Breast epithelium (tissue), 4 donors: Measurements from ENCODE around the gene NOPCHAP1. TPM values are rescaled to one million over a fixed set of nuclear protein-coding genes. Genes with fewer than 3 reads are reported as not detected.

ENCODE experiments used
- DNase-seq, 2 donors: peaks; one replicate each; pipeline ENCODE4 v3.0.0-alpha.2; 2019; ENCODE audit warnings: low spot score in 2 of 2
- H3K27ac ChIP-seq, 2 donors: fragments of 200-600 bp; sonication (generic) in 1 of 2; one replicate each; pipeline ENCODE4 v1.5.1; 2016 to 2019; ENCODE audit warnings: mild to moderate bottlenecking in 1 of 2
- H3K27me3 ChIP-seq, 2 donors: fragments of 200-600 bp; sonication (generic) in 1 of 2; one replicate each; pipeline versions ENCODE4 v1.5.1 to v1.6.0; 2017 to 2019; ENCODE audit warnings: control low read depth in 1 of 2, mild to moderate bottlenecking in 1 of 2
- H3K36me3 ChIP-seq: fragments of 200-600 bp; one replicate; pipeline ENCODE4 v1.5.1; 2019
- H3K4me1 ChIP-seq, 2 donors: fragments of 200-600 bp; sonication (generic); one replicate each; pipeline ENCODE4 v1.5.1; 2016 to 2019; ENCODE audit warnings: control low read depth in 1 of 2
- H3K4me3 ChIP-seq, 3 donors: fragments of 200-600 bp; sonication (generic); 1 replicate in 2 of 3; 2 replicates in 1 of 3; pipeline ENCODE4 v1.5.1; 2016 to 2019; ENCODE audit warnings: mild to moderate bottlenecking in 3 of 3, moderate library complexity in 2 of 3
- H3K9me3 ChIP-seq, 2 donors: fragments of 200-600 bp; sonication (generic) in 1 of 2; one replicate each; pipeline ENCODE4 v1.5.1; 2016 to 2019; ENCODE audit warnings: control low read depth in 1 of 2
- CTCF ChIP-seq, 3 donors: fragments of 450-650 bp; IDR thresholded peaks; one replicate each; pipeline ENCODE4 v1.5.1; 2016 to 2017; ENCODE audit warnings: antibody characterized with exemption in 3 of 3, mild to moderate bottlenecking in 3 of 3, moderate library complexity in 3 of 3
- POLR2A ChIP-seq: fragments of 450-650 bp; IDR thresholded peaks from one replicate; pipeline ENCODE4 v1.6.1; 2016; ENCODE audit warnings: antibody characterized with exemption, mild to moderate bottlenecking, moderate library complexity
- POLR2AphosphoS5 ChIP-seq, 3 donors: sonication (generic); formaldehyde crosslinking; IDR thresholded peaks; one replicate each; pipeline ENCODE4 v1.6.1; 2017; ENCODE audit warnings: antibody characterized with exemption in 3 of 3
- intact Hi-C: fragments of 100-400 bp; cut with DNase I; formaldehyde crosslinking; loops from one replicate; pipeline ENCODE4 v1.15.1; 2023; ENCODE audit warnings: low total_unique reads
- total RNA-seq, 3 donors: library from RNA; depleted of rRNA; stranded (reverse); fragments of >200 nt; gene quantifications; one replicate each; pipeline ENCODE4 v1.1.0, GENCODE V29; 2016

The NOPCHAP1 gene
- total RNA-seq, 3 donors from 2014 or later, result 5.3 to 9.8 (median 6.4) TPM

DNA sequence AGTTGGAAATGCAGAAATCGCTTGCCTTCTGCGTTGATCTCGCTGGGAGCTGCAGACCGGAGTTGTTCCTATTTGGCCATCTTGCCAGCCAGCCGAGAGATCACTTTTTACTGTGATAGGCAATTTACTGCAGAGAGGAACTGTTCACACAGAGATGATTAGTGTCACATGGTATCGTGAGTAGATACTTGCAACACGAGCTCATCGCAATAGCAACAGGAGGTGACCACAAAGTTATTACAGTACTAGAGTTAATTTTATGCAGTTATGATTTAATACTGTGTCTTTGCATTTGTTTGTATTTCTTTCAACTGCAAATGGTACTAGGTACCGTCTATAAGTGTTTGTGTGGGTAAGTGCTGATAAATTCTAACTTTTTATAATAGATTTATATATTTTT, 27.8 kb downstream of the NOPCHAP1 start:
- Histone ChIP-seq H3K27me3 (no peaks in the 10 kb centered on the region), H3K4me3 (no peak overlapping the region), H3K27ac (no peak overlapping the region), H3K36me3 (no peaks in the 10 kb centered on the region), H3K4me1 (no peaks in the 10 kb centered on the region), H3K9me3 (no peaks in the 10 kb centered on the region)
- no peak for TF ChIP-seq POLR2AphosphoS5 (IDR thresholded peaks at IDR 0.05)
- intact Hi-C loops, result no loop called here
- DNase-seq, result no peak

GRCh38 chr12:105014603-105015002, 28.5 kb downstream of the NOPCHAP1 start:
- intact Hi-C loops, result no loop called here
- H3K27ac ChIP-seq, result no peak overlapping the region
- no peaks in the 10 kb centered on the region for H3K27me3 ChIP-seq
- no peaks in the 10 kb centered on the region for H3K9me3 ChIP-seq
- DNase-seq, result no peak
- no peak for TF ChIP-seq POLR2A
- no peak for TF ChIP-seq CTCF (IDR thresholded peaks at IDR 0.05)
- TF ChIP-seq POLR2AphosphoS5 (IDR thresholded peaks at IDR 0.05), result no peak
- no peak overlapping the region for H3K4me3 ChIP-seq
- no peaks in the 10 kb centered on the region for H3K4me1 ChIP-seq
- H3K36me3 ChIP-seq, result no peaks in the 10 kb centered on the region

DNA sequence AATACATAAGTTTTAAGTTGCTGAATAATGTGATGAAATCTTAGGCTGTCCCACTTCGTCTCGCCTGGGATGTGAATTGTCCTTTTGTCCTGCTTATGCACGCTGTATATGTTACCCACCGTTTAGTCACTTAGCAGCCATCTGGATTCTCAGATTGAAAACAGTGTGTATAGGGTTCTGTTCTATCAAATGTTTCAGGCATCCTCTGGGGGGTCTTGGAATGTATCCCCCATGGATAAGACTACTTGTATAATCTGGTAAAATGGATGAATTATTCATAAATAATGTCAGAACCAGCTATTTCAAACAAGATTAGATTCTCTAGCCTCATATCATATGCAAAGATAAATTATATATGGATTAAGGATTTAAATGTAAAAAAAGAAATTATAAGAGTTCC, 29.4 kb downstream of the NOPCHAP1 start:
- no peak for TF ChIP-seq POLR2AphosphoS5 (IDR thresholded peaks at IDR 0.05)
- TF ChIP-seq POLR2A, result no peak
- no peak for TF ChIP-seq CTCF (IDR thresholded peaks at IDR 0.05)
- no peaks in the 10 kb centered on the region for H3K4me1 ChIP-seq
- no peaks in the 10 kb centered on the region for H3K9me3 ChIP-seq
- no peak overlapping the region for H3K27ac ChIP-seq
- no peaks in the 10 kb centered on the region for H3K27me3 ChIP-seq
- DNase-seq, result no peak
- H3K36me3 ChIP-seq, result no peaks in the 10 kb centered on the region
- H3K4me3 ChIP-seq, result no peak overlapping the region
- intact Hi-C loops, result no loop called here

DNA sequence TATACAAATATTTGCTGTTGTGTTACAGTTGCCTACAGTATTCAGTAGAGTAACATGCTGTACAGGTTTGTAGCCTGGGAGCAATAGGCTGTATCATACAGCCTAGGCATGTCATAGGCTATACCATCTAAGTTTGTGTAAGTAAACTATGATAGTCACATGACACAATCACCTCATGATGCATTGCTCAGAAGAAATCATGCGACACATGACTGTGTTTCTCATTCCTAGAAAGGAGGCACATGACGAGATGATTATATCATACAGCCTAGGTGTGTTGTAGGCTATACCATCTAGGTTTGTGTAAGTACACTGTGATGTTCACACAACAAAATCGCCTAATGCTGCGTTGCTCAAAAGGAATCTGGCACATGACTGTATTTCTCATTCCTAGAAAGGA, 31.9 kb downstream of the NOPCHAP1 start:
- Histone ChIP-seq H3K4me3 (no peak overlapping the region), H3K4me1 (no peaks in the 10 kb centered on the region), H3K9me3 (no peaks in the 10 kb centered on the region), H3K27me3 (no peaks in the 10 kb centered on the region), H3K27ac (no peak overlapping the region), H3K36me3 (no peaks in the 10 kb centered on the region)
- no peak for DNase-seq
- TF ChIP-seq POLR2AphosphoS5 (IDR thresholded peaks at IDR 0.05) (no peak), POLR2A (no peak), CTCF (IDR thresholded peaks at IDR 0.05) (no peak)
- intact Hi-C loops, result no loop called here

GRCh38 chr12:105018776-105019175, 32.7 kb downstream of the NOPCHAP1 start:
- Histone ChIP-seq H3K4me3 (no peak overlapping the region), H3K27me3 (no peaks in the 10 kb centered on the region), H3K9me3 (no peaks in the 10 kb centered on the region), H3K4me1 (no peaks in the 10 kb centered on the region), H3K36me3 (no peaks in the 10 kb centered on the region), H3K27ac (no peak overlapping the region)
- DNase-seq, result no peak
- intact Hi-C loops, result no loop called here
- no peak for TF ChIP-seq POLR2AphosphoS5 (IDR thresholded peaks at IDR 0.05)
- no peak for TF ChIP-seq POLR2A
- TF ChIP-seq CTCF (IDR thresholded peaks at IDR 0.05), result no peak
